H1 (cell line): ENCODE data around the gene YIPF2. TPM values are rescaled to one million over a fixed set of nuclear protein-coding genes. Genes with fewer than 3 reads are reported as not detected.

ENCODE experiments used
- CTCF ChIA-PET: fragments of 300-600 bp; sonication (Branson Sonifier 250); formaldehyde crosslinking; loops from one replicate; lab custom pipeline; 2021; ENCODE audit not compliant: partially characterized antibody; lab: Charles Lee
- POLR2A ChIA-PET: fragments of 300-600 bp; sonication (Branson Sonifier 250); formaldehyde crosslinking; loops from one replicate; lab custom pipeline; 2021; ENCODE audit warnings: inconsistent platforms; ENCODE audit not compliant: partially characterized antibody; lab: Charles Lee
- DNase-seq, 2 experiments: peaks; one replicate each; pipeline versions ENCODE4 v3.0.0 to v3.0.0-alpha.2; 2010 to 2022; ENCODE audit warnings: low spot score in 2 of 2, low read depth in 1 of 2, mixed read lengths in 1 of 2
- FAIRE-seq: peaks from 2 replicates; lab custom pipeline; 2011; peaks lifted over from hg19 to GRCh38; lab: Jason Lieb, UNC
- H2AFZ ChIP-seq: 2 replicates; pipeline ENCODE4 v1.8.1; 2012; ENCODE audit warnings: low read length, inconsistent platforms
- H2AK5ac ChIP-seq: 2 replicates; pipeline ENCODE4 v1.6.1; 2013; ENCODE audit warnings: low read depth, low read length
- H2BK120ac ChIP-seq: replicated peaks from 2 replicates; pipeline ENCODE3; 2013; ENCODE audit warnings: low read depth, low read length, inconsistent platforms
- H2BK12ac ChIP-seq: 2 replicates; pipeline ENCODE4 v1.6.1; 2013; ENCODE audit warnings: low read depth, low read length
- H2BK15ac ChIP-seq: 2 replicates; pipeline ENCODE4 v1.6.1; 2013; ENCODE audit warnings: low read length
- H2BK20ac ChIP-seq: 2 replicates; pipeline ENCODE4 v1.6.1; 2013; ENCODE audit warnings: low read length
- H2BK5ac ChIP-seq: 2 replicates; pipeline ENCODE4 v1.6.1; 2013; ENCODE audit warnings: low read depth, low read length
- H3K14ac ChIP-seq: 2 replicates; pipeline ENCODE4 v1.6.1; 2013; ENCODE audit warnings: inconsistent platforms; ENCODE audit not compliant: insufficient read length
- H3K18ac ChIP-seq: 2 replicates; pipeline ENCODE4 v1.6.1; 2013; ENCODE audit warnings: low read length; ENCODE audit errors: extremely low read depth
- H3K23ac ChIP-seq: 2 replicates; pipeline ENCODE4 v1.6.1; 2013; ENCODE audit warnings: inconsistent platforms; ENCODE audit not compliant: insufficient read length
- H3K23me2 ChIP-seq: 2 replicates; pipeline ENCODE4 v1.6.1; 2013; ENCODE audit warnings: low read depth, low read length
- H3K27ac ChIP-seq: 2 replicates; pipeline ENCODE4 v1.6.1; 2011; ENCODE audit warnings: low read depth, low read length, inconsistent platforms
- H3K27me3 ChIP-seq, 4 experiments: replicated peaks in 1 of 4; 1 replicate in 1 of 4; 2 replicates in 3 of 4; pipeline versions ENCODE4 v1.6.1 to v1.8.1; 2011 to 2013; ENCODE audit warnings: low read length in 3 of 4, mild to moderate bottlenecking in 3 of 4, inconsistent platforms in 2 of 4, mixed read lengths in 2 of 4, moderate library complexity in 1 of 4; ENCODE audit not compliant: control insufficient read depth in 3 of 4, insufficient read depth in 3 of 4; ENCODE audit errors: extremely low read depth in 1 of 4
- H3K36me3 ChIP-seq, 4 experiments: 2 replicates each; pipeline versions ENCODE4 v1.6.1 to v1.8.1; 2011 to 2013; ENCODE audit warnings: mild to moderate bottlenecking in 4 of 4, low read length in 3 of 4, moderate library complexity in 2 of 4, control low read depth in 1 of 4, inconsistent platforms in 1 of 4; ENCODE audit not compliant: insufficient read depth in 4 of 4, control insufficient read depth in 2 of 4
- H3K4ac ChIP-seq: replicated peaks from 2 replicates; pipeline ENCODE3; 2013; ENCODE audit warnings: low read length, low read depth, mixed read lengths, inconsistent platforms; ENCODE audit not compliant: insufficient read length
- H3K4me1 ChIP-seq, 4 experiments: replicated peaks in 1 of 4; 1 replicate in 1 of 4; 2 replicates in 3 of 4; pipeline versions ENCODE4 v1.6.1 to v1.8.1; 2011 to 2013; ENCODE audit warnings: low read length in 3 of 4, inconsistent platforms in 2 of 4, mixed read lengths in 1 of 4; ENCODE audit not compliant: insufficient read depth in 4 of 4, control insufficient read depth in 3 of 4
- H3K4me2 ChIP-seq, 2 experiments: 2 replicates each; pipeline versions ENCODE4 v1.6.1 to v1.8.1; 2011 to 2013; ENCODE audit warnings: low read depth in 2 of 2, low read length in 2 of 2, control low read depth in 1 of 2, inconsistent platforms in 1 of 2, mild to moderate bottlenecking in 1 of 2; ENCODE audit not compliant: insufficient read depth in 1 of 2
- H3K4me3 ChIP-seq, 4 experiments: fragments of 200-600, 300-600 bp in 1 of 4; sonication (generic), shearing (Covaris generic), sonication (Bioruptor Twin) in 1 of 4; 2 replicates each; pipeline versions ENCODE4 v1.5.1 to v1.8.1; 2011 to 2016; ENCODE audit warnings: low read length in 4 of 4, low read depth in 3 of 4, control low read depth in 2 of 4, inconsistent platforms in 2 of 4, mild to moderate bottlenecking in 2 of 4, mixed read lengths in 1 of 4, moderate library complexity in 1 of 4; ENCODE audit not compliant: insufficient read depth in 2 of 4; ENCODE audit errors: extremely low read depth in 1 of 4
- H3K56ac ChIP-seq: replicated peaks from 2 replicates; pipeline ENCODE3; 2013; ENCODE audit warnings: low read depth, mild to moderate bottlenecking, mixed read lengths, low read length, inconsistent platforms; ENCODE audit not compliant: insufficient read length
- H3K79me1 ChIP-seq: 2 replicates; pipeline ENCODE4 v1.6.1; 2013; ENCODE audit warnings: low read depth, low read length, control low read depth
- H3K79me2 ChIP-seq, 2 experiments: 2 replicates each; pipeline versions ENCODE4 v1.6.1 to v1.8.1; 2012 to 2013; ENCODE audit warnings: low read length in 2 of 2, mild to moderate bottlenecking in 2 of 2, inconsistent platforms in 1 of 2; ENCODE audit not compliant: insufficient read depth in 2 of 2, control insufficient read depth in 1 of 2
- H3K9ac ChIP-seq, 4 experiments: replicated peaks in 1 of 4; 1 replicate in 1 of 4; 2 replicates in 3 of 4; pipeline versions ENCODE4 v1.6.1 to v1.8.1; 2011 to 2013; ENCODE audit warnings: low read depth in 3 of 4, low read length in 3 of 4, control low read depth in 2 of 4, mild to moderate bottlenecking in 2 of 4, moderate library complexity in 2 of 4, inconsistent platforms in 1 of 4; ENCODE audit errors: extremely low read depth in 1 of 4
- H3K9me3 ChIP-seq, 2 experiments: 2 replicates each; pipeline versions ENCODE4 v1.6.1 to v1.8.1; 2012 to 2013; ENCODE audit warnings: mild to moderate bottlenecking in 2 of 2, moderate library complexity in 2 of 2, control low read depth in 1 of 2, inconsistent platforms in 1 of 2, low read depth in 1 of 2, low read length in 1 of 2, mixed read lengths in 1 of 2; ENCODE audit not compliant: insufficient read depth in 2 of 2
- H4K20me1 ChIP-seq, 2 experiments: replicated peaks in 1 of 2; 2 replicates each; pipeline versions ENCODE3 to v1.8.1; 2011 to 2013; ENCODE audit warnings: inconsistent platforms in 2 of 2, low read length in 2 of 2, mild to moderate bottlenecking in 1 of 2; ENCODE audit not compliant: insufficient read depth in 2 of 2, control insufficient read depth in 1 of 2
- H4K5ac ChIP-seq: 2 replicates; pipeline ENCODE4 v1.6.1; 2013; ENCODE audit warnings: low read length, low read depth, mixed read lengths, inconsistent platforms; ENCODE audit not compliant: insufficient read length
- H4K8ac ChIP-seq: 2 replicates; pipeline ENCODE4 v1.8.0; 2013; ENCODE audit warnings: mild to moderate bottlenecking, moderate library complexity, low read length, inconsistent platforms; ENCODE audit not compliant: insufficient read depth; ENCODE audit errors: extremely low read depth
- H4K91ac ChIP-seq: replicated peaks from 2 replicates; pipeline ENCODE3; 2013; ENCODE audit warnings: low read length, mixed read lengths, inconsistent platforms; ENCODE audit not compliant: insufficient read length
- SIN3A ChIP-seq, 2 experiments: IDR thresholded peaks in 1 of 2; conservative IDR thresholded peaks in 1 of 2; 2 replicates each; pipeline ENCODE4 v1.6.1; 2011 to 2012; ENCODE audit warnings: low read length in 2 of 2, improper control_type of control experiment in 1 of 2, low read depth in 1 of 2, mild to moderate bottlenecking in 1 of 2
- WGBS, 2 experiments: shearing (Covaris generic) in 1 of 2; methylation state at CpG; one replicate each; pipeline versions ENCODE4 v1.1.6 to v1.1.7; 2013 to 2015; ENCODE audit warnings: low lambda C conversion rate in 2 of 2, mixed read lengths in 2 of 2, inconsistent platforms in 1 of 2, low coverage in 1 of 2, missing lambda C conversion rate in 1 of 2; ENCODE audit not compliant: insufficient replicate concordance in 2 of 2, insufficient coverage in 1 of 2, insufficient read length in 1 of 2; ENCODE audit errors: extremely low coverage in 1 of 2, missing lambda C conversion rate in 1 of 2; 5-methylcytosine and 5-hydroxymethylcytosine counted together
- polyA plus RNA-seq, 7 experiments: library from polyadenylated mRNA; depleted of rRNA in 3 of 7; stranded (reverse) in 5 of 7; unstranded in 2 of 7; fragments of >200 nt in 5 of 7; fragments of 200-250 nt in 2 of 7; gene quantifications; 1 replicate in 5 of 7; 2 replicates in 1 of 7; 4 replicates in 1 of 7; pipeline versions ENCODE4 v1.2.1 to v1.2.3, GENCODE V29; 2011 to 2013; ENCODE audit warnings: missing spikeins in 2 of 7, mixed read lengths in 2 of 7
- total RNA-seq: library from RNA; stranded (reverse); fragmentation: NEBNext Ultra II Directional; extraction: Animal tissue kit (Norgen Biotek cat#: 25700); gene quantifications from 2 replicates; pipeline ENCODE4 v1.2.1, GENCODE V29; 2021

YIPF2 gene
- total and polyA plus RNA-seq, 2 of the 8 experiments (the other 6 are each of a cell fraction or from before 2014, with no cell fraction given), result 48.3 to 112 TPM

DNA sequence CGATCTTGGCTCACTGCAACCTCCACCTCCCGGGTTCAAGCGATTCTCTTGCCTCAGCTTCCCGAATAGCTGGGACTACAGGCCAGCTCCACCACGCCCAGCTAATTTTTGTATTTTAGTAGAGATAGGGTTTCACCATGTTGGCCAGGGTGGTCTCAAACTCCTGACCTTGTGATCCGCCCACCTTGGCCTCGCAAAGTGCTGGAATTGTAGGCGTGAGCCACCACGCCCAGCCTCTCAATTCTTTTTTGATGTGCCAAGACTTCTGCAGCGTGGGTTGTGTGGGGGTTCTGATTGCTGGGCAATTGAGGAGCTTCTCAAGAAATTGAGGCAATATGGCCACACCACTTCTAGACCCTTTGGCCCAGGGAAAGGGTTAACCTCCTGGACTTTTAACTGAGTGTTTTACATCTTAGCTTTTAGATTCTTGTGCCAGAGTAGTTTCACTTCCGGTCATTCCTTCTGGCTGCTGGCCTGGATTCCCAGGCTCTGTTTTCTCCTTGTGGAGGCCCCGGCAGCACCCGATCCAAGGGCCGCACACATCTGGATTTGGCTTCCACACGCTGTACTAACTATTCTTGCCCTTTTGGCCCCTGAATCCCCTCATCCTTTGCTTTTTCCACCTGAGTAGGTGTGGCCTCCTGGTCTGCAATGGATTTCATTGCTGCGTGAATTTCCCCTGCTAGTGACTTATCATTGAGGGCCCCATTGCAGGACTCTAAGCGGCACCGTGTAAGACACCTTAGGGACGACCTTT lies 47.1 kb upstream of the YIPF2 start:
- ChIA-PET POLR2A (interaction anchor here (1.0 to 4.9 kb wide), 2 partner anchors 14 to 45 kb away, joined by 3 to 28 read pairs; partner anchors contain the start of gene SMARCA4), CTCF (interaction anchor here (0.6 to 1.3 kb wide), 2 partner anchors 10 to 24 kb away, joined by 3 to 5 read pairs; no protein-coding TSS in a partner anchor)
- no peak overlapping the region for H3K23ac ChIP-seq
- H3K4me1 ChIP-seq, result peaks cover 0 to 3% (median 0%) of the 10 kb centered on the region in 4 experiments; a peak in 3 of 7 replicates
- no peak for TF ChIP-seq SIN3A (conservative IDR thresholded peaks at IDR 0.05 in 1 of 2, IDR thresholded peaks at IDR 0.05 in 1 of 2; ENCODE audit: low read depth in 1 of 2, low read length in 2 of 2)
- H3K79me1 ChIP-seq, result peaks cover 19% of the 10 kb centered on the region
- no peak overlapping the region for H3K4me3 ChIP-seq
- H3K56ac ChIP-seq, result no peak overlapping the region
- H3K9ac ChIP-seq, result no peak overlapping the region
- H3K79me2 ChIP-seq, result peaks cover 34 to 94% of the 10 kb centered on the region in 2 experiments
- no peak overlapping the region for H3K4me2 ChIP-seq
- no peak overlapping the region for H3K4ac ChIP-seq
- H4K91ac ChIP-seq, result no peak overlapping the region
- H3K18ac ChIP-seq, result no peak overlapping the region
- H2BK15ac ChIP-seq, result no peak overlapping the region
- no peaks in the 10 kb centered on the region for H3K23me2 ChIP-seq
- no peak for FAIRE-seq
- no peaks in the 10 kb centered on the region; a peak in 1 of 4 replicates for H3K9me3 ChIP-seq
- DNase-seq, result no peak
- WGBS, 2 experiments, result 93% methylated on average over 19 of the region's 19 CpGs; no CpG with 5 or more reads in 1 of the 2 experiments
- no peak overlapping the region for H3K27ac ChIP-seq
- H2BK120ac ChIP-seq, result no peak overlapping the region
- H2BK20ac ChIP-seq, result no peak overlapping the region
- H3K27me3 ChIP-seq, result no peaks in the 10 kb centered on the region
- peaks cover 20 to 37% of the 10 kb centered on the region in 2 experiments for H4K20me1 ChIP-seq
- H2AK5ac ChIP-seq, result no peak overlapping the region
- H3K36me3 ChIP-seq, result no peaks in the 10 kb centered on the region
- H2BK12ac ChIP-seq, result no peak overlapping the region
- no peak overlapping the region for H3K14ac ChIP-seq
- no peak overlapping the region for H2AFZ ChIP-seq
- no peak overlapping the region for H4K8ac ChIP-seq
- no peak overlapping the region for H4K5ac ChIP-seq
- no peak overlapping the region for H2BK5ac ChIP-seq
